HCT116 (cell line): ENCODE data around the gene SPEF2. TPM values are rescaled to one million over a fixed set of nuclear protein-coding genes. Genes with fewer than 3 reads are reported as not detected.

Source experiments
- ATAC-seq: fragments of 200-7000 bp; cut with Tn5 transposase; 2 replicates; pipeline ENCODE4 v1.9.1; 2020; ENCODE audit warnings: mild to moderate bottlenecking, moderate library complexity
- BruUV-seq: library from RNA; stranded (reverse); fragments of 400-500 nt; replicated peaks from 2 replicates; lab custom pipeline; 2021; lab: Mats Ljungman, UMichigan
- CTCF ChIA-PET: fragments of 300-600 bp; sonication (Branson Sonifier 250); formaldehyde crosslinking; loops from one replicate; lab custom pipeline; 2021; ENCODE audit warnings: antibody characterized with exemption; lab: Charles Lee
- POLR2A ChIA-PET: fragments of 300-600, 350-600 bp; sonication (Branson Sonifier 250); formaldehyde crosslinking; loops from one replicate; lab custom pipeline; 2021; ENCODE audit warnings: antibody characterized with exemption; lab: Charles Lee
- RAD21 ChIA-PET, 2 experiments: fragments of 300-600 bp; sonication (Branson Sonifier 250); formaldehyde crosslinking; loops; one replicate each; lab custom pipeline; 2023; ENCODE audit warnings: low total read pairs in 2 of 2; ENCODE audit not compliant: uncharacterized antibody in 2 of 2, unreplicated experiment in 2 of 2, low non-redundant PET in 1 of 2; lab: Charles Lee
- DNase-seq: peaks from one replicate; pipeline ENCODE4 v3.0.0-alpha.2; 2010; ENCODE audit warnings: low read depth, low spot score
- H2AFZ ChIP-seq: fragments of 200-600 bp; shearing (Covaris generic), sonication (generic); 2 replicates; pipeline ENCODE4 v1.6.1; 2017; ENCODE audit warnings: low read depth, mixed run types, mixed read lengths, antibody characterized with exemption, low read length; ENCODE audit not compliant: poor library complexity, severe bottlenecking
- H3K27ac ChIP-seq: 2 replicates; pipeline ENCODE4 v1.5.1; 2012; ENCODE audit warnings: low read depth, low read length
- H3K27me3 ChIP-seq: fragments of 200-600 bp; sonication (generic); 2 replicates; pipeline ENCODE4 v1.6.1; 2016; ENCODE audit warnings: mixed run types, low read length, mixed read lengths; ENCODE audit not compliant: insufficient read depth
- H3K36me3 ChIP-seq, 2 experiments: fragments of 200-500 bp in 1 of 2; fragments of 200-600 bp in 1 of 2; sonication (Bioruptor generic) in 1 of 2; sonication (generic) in 1 of 2; 2 replicates each; pipeline versions ENCODE4 v1.5.1 to v1.6.1; 2014 to 2016; ENCODE audit warnings: low read length in 2 of 2, inconsistent platforms in 1 of 2, mixed read lengths in 1 of 2, mixed run types in 1 of 2; ENCODE audit not compliant: insufficient read depth in 2 of 2, control insufficient read depth in 1 of 2
- H3K4me1 ChIP-seq, 2 experiments: fragments of 200-600 bp in 1 of 2; sonication (generic) in 1 of 2; 2 replicates each; pipeline versions ENCODE4 v1.5.1 to v1.6.1; 2012 to 2017; ENCODE audit warnings: low read length in 2 of 2, inconsistent platforms in 1 of 2, mild to moderate bottlenecking in 1 of 2, mixed read lengths in 1 of 2, mixed run types in 1 of 2, moderate library complexity in 1 of 2; ENCODE audit not compliant: insufficient read depth in 2 of 2, control insufficient read depth in 1 of 2
- H3K4me2 ChIP-seq: fragments of 200-600 bp; sonication (generic); 2 replicates; pipeline ENCODE4 v1.6.1; 2017; ENCODE audit warnings: mixed run types, low read length, mixed read lengths
- H3K4me3 ChIP-seq, 2 experiments: fragments of 200-600 bp in 1 of 2; sonication (generic) in 1 of 2; replicated peaks in 1 of 2; 2 replicates each; pipeline ENCODE4 v1.5.1; 2011 to 2016; ENCODE audit warnings: low read length in 2 of 2, control low read depth in 1 of 2, low read depth in 1 of 2, mild to moderate bottlenecking in 1 of 2, mixed read lengths in 1 of 2, mixed run types in 1 of 2
- H3K79me2 ChIP-seq: fragments of 200-600 bp; sonication (generic); 2 replicates; pipeline ENCODE4 v1.6.1; 2017; ENCODE audit warnings: mild to moderate bottlenecking, mixed run types, low read length, moderate library complexity, mixed read lengths; ENCODE audit not compliant: insufficient read depth
- H3K9ac ChIP-seq: fragments of 200-600 bp; sonication (generic); 2 replicates; pipeline ENCODE4 v1.6.1; 2016; ENCODE audit warnings: low read length, mixed read lengths
- H3K9me2 ChIP-seq: fragments of 200-600 bp; sonication (generic), shearing (Covaris generic); 2 replicates; pipeline ENCODE4 v1.6.1; 2017; ENCODE audit warnings: mixed run types, mild to moderate bottlenecking, moderate library complexity; ENCODE audit not compliant: insufficient read depth
- H3K9me3 ChIP-seq, 2 experiments: fragments of 200-500 bp in 1 of 2; fragments of 200-600 bp in 1 of 2; sonication (Bioruptor generic) in 1 of 2; sonication (generic) in 1 of 2; 2 replicates each; pipeline ENCODE4 v1.6.1; 2014 to 2017; ENCODE audit warnings: low read length in 2 of 2, mixed read lengths in 2 of 2, inconsistent platforms in 1 of 2, low read depth in 1 of 2, mild to moderate bottlenecking in 1 of 2, mixed run types in 1 of 2, moderate library complexity in 1 of 2; ENCODE audit not compliant: control insufficient read depth in 1 of 2, insufficient read depth in 1 of 2
- H4K20me1 ChIP-seq: fragments of 200-600 bp; sonication (generic), shearing (Covaris generic); 2 replicates; pipeline ENCODE4 v1.6.1; 2017; ENCODE audit warnings: mixed run types, mild to moderate bottlenecking, moderate library complexity; ENCODE audit not compliant: insufficient read depth
- CBX3 ChIP-seq: IDR thresholded peaks from 2 replicates; pipeline ENCODE4 v1.6.1; 2012; ENCODE audit warnings: low read depth
- CEBPB ChIP-seq: IDR thresholded peaks from 2 replicates; pipeline ENCODE4 v1.6.1; 2012; ENCODE audit warnings: low read depth
- EGR1 ChIP-seq: IDR thresholded peaks from 2 replicates; pipeline ENCODE4 v1.6.1; 2012; ENCODE audit warnings: low read depth
- ELF1 ChIP-seq: IDR thresholded peaks from 2 replicates; pipeline ENCODE4 v1.6.1; 2012; ENCODE audit warnings: low read depth, borderline replicate concordance
- EZH2 ChIP-seq: fragments of 200-600 bp; sonication (generic); IDR thresholded peaks from 2 replicates; pipeline ENCODE4 v1.6.1; 2017; ENCODE audit warnings: antibody characterized with exemption, mixed run types
- JUND ChIP-seq: IDR thresholded peaks from 2 replicates; pipeline ENCODE4 v1.6.1; 2012
- POLR2A ChIP-seq: IDR thresholded peaks from 2 replicates; pipeline ENCODE4 v1.7.0; 2011; ENCODE audit warnings: borderline replicate concordance; ENCODE audit not compliant: insufficient read depth, insufficient read length; ENCODE audit errors: extremely low read depth
- POLR2AphosphoS5 ChIP-seq: IDR thresholded peaks from 2 replicates; pipeline ENCODE4 v1.6.1; 2011; ENCODE audit warnings: mild to moderate bottlenecking, low read depth, low read length, moderate library complexity
- RAD21 ChIP-seq: IDR thresholded peaks from 2 replicates; pipeline ENCODE4 v1.6.1; 2012; ENCODE audit warnings: low read depth, mild to moderate bottlenecking
- SIN3A ChIP-seq: IDR thresholded peaks from 2 replicates; pipeline ENCODE4 v1.6.1; 2012; ENCODE audit warnings: low read depth
- SP1 ChIP-seq: IDR thresholded peaks from 2 replicates; pipeline ENCODE4 v1.6.1; 2012; ENCODE audit warnings: low read depth
- SRF ChIP-seq: IDR thresholded peaks from 2 replicates; pipeline ENCODE4 v1.6.1; 2012; ENCODE audit warnings: low read depth
- TCF7L2 ChIP-seq: IDR thresholded peaks from 2 replicates; pipeline ENCODE4 v1.7.0; 2011; ENCODE audit warnings: borderline replicate concordance, inconsistent platforms; ENCODE audit not compliant: insufficient read depth, insufficient read length; ENCODE audit errors: extremely low read depth
- YY1 ChIP-seq: IDR thresholded peaks from 2 replicates; pipeline ENCODE4 v1.6.1; 2011; ENCODE audit warnings: low read length, low read depth, moderate library complexity, mild to moderate bottlenecking; ENCODE audit not compliant: insufficient replicate concordance; ENCODE audit errors: extremely low read depth
- ZFX ChIP-seq: fragments of 450-650 bp; IDR thresholded peaks from 2 replicates; pipeline ENCODE4 v1.6.1; 2017
- ZNF274 ChIP-seq: fragments of 200-500 bp; sonication (Bioruptor generic); IDR thresholded peaks from 2 replicates; pipeline ENCODE4 v1.6.1; 2014; ENCODE audit warnings: mild to moderate bottlenecking, low read depth, low read length, inconsistent platforms
- intact Hi-C: fragments of 100-400 bp; cut with micrococcal nuclease; formaldehyde crosslinking; loops from 2 replicates; pipeline ENCODE4 v1.10.0; 2022
- total RNA-seq: library from RNA; stranded (reverse); gene quantifications from one replicate; pipeline ENCODE4 v1.2.1, GENCODE V29; 2021; ENCODE audit not compliant: unreplicated experiment
- TF ChIP-seq, protein P1 (sequence below): IDR thresholded peaks from 2 replicates; pipeline ENCODE4 v1.6.1; 2011; ENCODE audit warnings: mild to moderate bottlenecking, low read length, moderate library complexity; ENCODE audit not compliant: insufficient replicate concordance; ENCODE audit errors: extremely low read depth
- TF ChIP-seq, protein P2 (sequence below): IDR thresholded peaks from 2 replicates; pipeline ENCODE4 v1.6.1; 2012

Gene SPEF2
- total RNA-seq, 1 experiment from 2014 or later: 4.6 TPM

GRCh38 chr5:35745193-35745592, 127.5 kb downstream of the SPEF2 start:
- H3K4me2 ChIP-seq: no peak overlapping the region
- H3K4me3 ChIP-seq: no peak overlapping the region
- H3K27ac ChIP-seq: no peak overlapping the region
- no peaks in the 10 kb centered on the region for H3K9me3 ChIP-seq
- 0 out of 2 replicates have a peak, but pooled peaks cover 4% of the 10 kb centered on the region for H3K27me3 ChIP-seq
- H3K36me3 ChIP-seq: no peaks in the 10 kb centered on the region
- POLR2A ChIA-PET: no interaction called here
- H3K9me2 ChIP-seq: no peaks in the 10 kb centered on the region
- intact Hi-C loops: no loop called here
- DNase-seq (no peak), ATAC-seq (no peak)
- RAD21 ChIA-PET: no interaction called here
- TF ChIP-seq ZFX (no peak), JUND (no peak), RAD21 (no peak)
- TF ChIP-seq, protein P1, sequence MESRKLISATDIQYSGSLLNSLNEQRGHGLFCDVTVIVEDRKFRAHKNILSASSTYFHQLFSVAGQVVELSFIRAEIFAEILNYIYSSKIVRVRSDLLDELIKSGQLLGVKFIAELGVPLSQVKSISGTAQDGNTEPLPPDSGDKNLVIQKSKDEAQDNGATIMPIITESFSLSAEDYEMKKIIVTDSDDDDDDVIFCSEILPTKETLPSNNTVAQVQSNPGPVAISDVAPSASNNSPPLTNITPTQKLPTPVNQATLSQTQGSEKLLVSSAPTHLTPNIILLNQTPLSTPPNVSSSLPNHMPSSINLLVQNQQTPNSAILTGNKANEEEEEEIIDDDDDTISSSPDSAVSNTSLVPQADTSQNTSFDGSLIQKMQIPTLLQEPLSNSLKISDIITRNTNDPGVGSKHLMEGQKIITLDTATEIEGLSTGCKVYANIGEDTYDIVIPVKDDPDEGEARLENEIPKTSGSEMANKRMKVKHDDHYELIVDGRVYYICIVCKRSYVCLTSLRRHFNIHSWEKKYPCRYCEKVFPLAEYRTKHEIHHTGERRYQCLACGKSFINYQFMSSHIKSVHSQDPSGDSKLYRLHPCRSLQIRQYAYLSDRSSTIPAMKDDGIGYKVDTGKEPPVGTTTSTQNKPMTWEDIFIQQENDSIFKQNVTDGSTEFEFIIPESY: no peak
- no peak overlapping the region for H3K9ac ChIP-seq
- no peaks in the 10 kb centered on the region for H3K4me1 ChIP-seq
- BruUV-seq: no TSS peak
- H4K20me1 ChIP-seq: no peaks in the 10 kb centered on the region
- no peak overlapping the region for H2AFZ ChIP-seq
- no peaks in the 10 kb centered on the region for H3K79me2 ChIP-seq
- CTCF ChIA-PET: no interaction called here

DNA sequence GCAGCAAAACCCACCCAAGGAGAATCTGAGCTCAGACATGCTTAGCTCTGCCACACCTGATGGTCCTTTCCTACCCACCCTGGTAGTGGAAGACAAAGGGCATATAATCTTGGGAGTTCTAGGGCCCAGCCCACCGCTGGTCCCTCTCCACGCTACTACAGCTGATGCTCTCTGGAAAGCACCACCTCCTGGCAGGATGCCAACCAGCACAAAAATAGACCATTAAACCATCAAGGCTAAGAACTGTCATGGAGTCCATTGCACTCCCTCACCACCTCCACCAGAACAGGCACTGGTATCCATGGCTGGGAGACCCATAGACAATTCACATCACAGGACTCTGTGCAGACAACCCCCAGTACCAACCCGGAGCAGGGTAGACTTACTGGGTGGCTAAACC, 128.0 kb downstream of the SPEF2 start:
- no TSS peak for BruUV-seq
- Histone ChIP-seq H3K4me2 (no peak overlapping the region), H2AFZ (no peak overlapping the region), H3K4me3 (no peak overlapping the region), H4K20me1 (no peaks in the 10 kb centered on the region), H3K9ac (no peak overlapping the region), H3K4me1 (no peaks in the 10 kb centered on the region), H3K9me2 (no peaks in the 10 kb centered on the region), H3K36me3 (no peaks in the 10 kb centered on the region), H3K27ac (no peak overlapping the region), H3K27me3 (0 out of 2 replicates have a peak, but pooled peaks cover 4% of the 10 kb centered on the region), H3K79me2 (no peaks in the 10 kb centered on the region), H3K9me3 (no peaks in the 10 kb centered on the region)
- TF ChIP-seq EZH2 (no peak), CEBPB (no peak), SIN3A (no peak), CBX3 (no peak), RAD21 (no peak), POLR2A (no peak), POLR2AphosphoS5 (no peak), EGR1 (no peak), ELF1 (no peak), SP1 (no peak), ZNF274 (no peak), YY1 (no peak), TCF7L2 (no peak), SRF (no peak), JUND (no peak)
- TF ChIP-seq, protein P2, sequence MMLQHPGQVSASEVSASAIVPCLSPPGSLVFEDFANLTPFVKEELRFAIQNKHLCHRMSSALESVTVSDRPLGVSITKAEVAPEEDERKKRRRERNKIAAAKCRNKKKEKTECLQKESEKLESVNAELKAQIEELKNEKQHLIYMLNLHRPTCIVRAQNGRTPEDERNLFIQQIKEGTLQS: no peak
- ATAC-seq: no peak
- intact Hi-C loops: no loop called here
- ChIA-PET RAD21 (no interaction called here), POLR2A (no interaction called here), CTCF (no interaction called here)
- no peak for DNase-seq
